NCI-H69 (cell line): Measurements from ENCODE around the gene ADAMTS12.

ENCODE experiments used
- DNase-seq: peaks from one replicate; lab custom pipeline; 2025; lab: John Stamatoyannopoulos, UW

ADAMTS12 gene

DNA sequence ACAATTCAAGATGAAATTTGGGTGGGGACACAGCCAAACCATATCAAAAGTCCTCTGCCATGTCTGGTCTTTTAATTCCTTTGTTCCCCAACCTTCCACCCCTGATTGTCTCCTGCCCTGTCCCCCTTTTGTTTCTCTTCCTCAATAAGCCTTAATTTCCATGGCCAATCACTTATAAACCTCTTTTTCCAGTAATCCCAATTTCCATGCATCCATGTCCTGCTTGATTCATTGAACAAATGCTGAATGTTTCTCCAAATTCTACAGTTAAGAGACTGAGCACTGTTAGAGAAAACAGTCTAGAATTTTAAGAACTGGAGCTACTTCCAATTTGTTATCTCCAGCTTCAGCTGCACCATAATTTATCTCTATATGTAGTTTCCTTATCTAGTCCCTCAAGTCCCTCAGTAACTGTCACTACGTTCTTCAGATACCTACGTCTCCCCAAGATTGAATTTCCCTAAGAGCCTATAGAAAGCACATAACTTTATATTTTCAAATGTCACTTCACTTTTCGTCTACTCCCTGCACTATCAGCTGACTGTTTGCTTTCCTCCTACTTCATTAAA lies 416.8 kb downstream of the ADAMTS12 start:
- DNase-seq: no peak

DNA sequence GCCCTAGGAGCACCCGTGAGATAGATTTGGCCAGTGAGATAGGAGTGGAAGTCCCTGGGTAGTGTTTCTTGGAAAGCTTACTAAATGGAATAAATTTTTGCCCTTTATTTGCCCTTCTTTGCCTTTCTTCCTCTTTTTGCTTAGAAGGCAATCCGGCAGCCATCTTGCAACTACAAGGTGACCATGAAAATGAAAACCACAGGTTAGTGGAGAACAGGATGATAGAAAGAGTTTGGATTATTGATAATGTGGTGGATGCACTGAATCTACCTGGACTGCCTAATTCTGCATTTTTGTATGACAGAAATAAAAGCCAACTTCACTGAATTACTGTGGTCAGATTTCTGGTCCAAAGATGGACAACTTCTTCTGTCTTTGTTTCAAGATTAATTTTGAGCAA lies 417.8 kb downstream of the ADAMTS12 start:
- DNase-seq: no peak
